ENCODE results near the gene CFAP45. TPM values are rescaled to one million over a fixed set of nuclear protein-coding genes. Genes with fewer than 3 reads are reported as not detected.

Gene CFAP45
- total and polyA plus RNA-seq, 3 donors from 2014 or later, result 13.0 to 59.6 (median 30.4) TPM

- no peak overlapping the region for H3K27ac ChIP-seq
- no peaks in the 10 kb centered on the region for H3K27me3 ChIP-seq
- H3K9me3 ChIP-seq, result no peaks in the 10 kb centered on the region
- peaks cover 27% of the 10 kb centered on the region for H3K4me1 ChIP-seq
- WGBS, 2 donors, result 72 to 85% methylated on average over 1 of the region's 1 CpG
- no peak for TF ChIP-seq POLR2A (IDR thresholded peaks at IDR 0.05)
- TF ChIP-seq, protein P1, sequence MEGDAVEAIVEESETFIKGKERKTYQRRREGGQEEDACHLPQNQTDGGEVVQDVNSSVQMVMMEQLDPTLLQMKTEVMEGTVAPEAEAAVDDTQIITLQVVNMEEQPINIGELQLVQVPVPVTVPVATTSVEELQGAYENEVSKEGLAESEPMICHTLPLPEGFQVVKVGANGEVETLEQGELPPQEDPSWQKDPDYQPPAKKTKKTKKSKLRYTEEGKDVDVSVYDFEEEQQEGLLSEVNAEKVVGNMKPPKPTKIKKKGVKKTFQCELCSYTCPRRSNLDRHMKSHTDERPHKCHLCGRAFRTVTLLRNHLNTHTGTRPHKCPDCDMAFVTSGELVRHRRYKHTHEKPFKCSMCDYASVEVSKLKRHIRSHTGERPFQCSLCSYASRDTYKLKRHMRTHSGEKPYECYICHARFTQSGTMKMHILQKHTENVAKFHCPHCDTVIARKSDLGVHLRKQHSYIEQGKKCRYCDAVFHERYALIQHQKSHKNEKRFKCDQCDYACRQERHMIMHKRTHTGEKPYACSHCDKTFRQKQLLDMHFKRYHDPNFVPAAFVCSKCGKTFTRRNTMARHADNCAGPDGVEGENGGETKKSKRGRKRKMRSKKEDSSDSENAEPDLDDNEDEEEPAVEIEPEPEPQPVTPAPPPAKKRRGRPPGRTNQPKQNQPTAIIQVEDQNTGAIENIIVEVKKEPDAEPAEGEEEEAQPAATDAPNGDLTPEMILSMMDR (IDR thresholded peaks at IDR 0.05), result no peak
- no peaks in the 10 kb centered on the region for H3K36me3 ChIP-seq (ENCODE audit: low read depth, missing control alignments)
- DNase-seq, result no peak
- no peak overlapping the region for H3K4me3 ChIP-seq
- intact Hi-C loops (cut with DNase I; ENCODE audit: low total_unique reads), result no loop called here
Measured at GRCh38 chr1:159921251-159921650, 21.3 kb upstream of the CFAP45 start.

DNA sequence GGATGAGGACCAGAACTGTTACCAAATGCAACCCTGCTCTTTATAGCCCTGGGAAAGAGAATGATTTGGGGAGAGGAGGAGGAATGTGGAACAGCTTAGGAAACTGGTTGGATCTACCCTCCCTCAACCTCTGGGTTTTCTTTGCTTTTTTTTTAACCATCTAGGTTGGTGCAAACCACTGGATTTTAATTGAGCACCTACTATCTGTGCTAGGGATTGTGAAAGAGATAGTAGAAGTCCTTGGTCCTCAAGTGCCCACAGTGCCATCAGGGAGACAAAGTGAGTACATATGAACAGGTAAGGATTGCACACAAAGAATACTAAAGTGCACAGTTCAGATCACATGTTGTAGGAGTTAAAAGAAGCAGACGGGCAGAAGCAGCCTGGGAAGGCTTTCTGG, 20.7 kb upstream of the CFAP45 start:
- TF ChIP-seq POLR2A (IDR thresholded peaks at IDR 0.05), result no peak
- TF ChIP-seq, protein P1 (IDR thresholded peaks at IDR 0.05), result no peak
- H3K27ac ChIP-seq, result no peak overlapping the region
- DNase-seq, result no peak
- intact Hi-C loops (cut with DNase I; ENCODE audit: low total_unique reads), result no loop called here
- H3K27me3 ChIP-seq, result no peaks in the 10 kb centered on the region
- no peaks in the 10 kb centered on the region for H3K9me3 ChIP-seq
- no peak overlapping the region for H3K4me3 ChIP-seq
- peaks cover 21% of the 10 kb centered on the region for H3K4me1 ChIP-seq
- no peaks in the 10 kb centered on the region for H3K36me3 ChIP-seq (ENCODE audit: low read depth, missing control alignments)
- 61 to 75% methylated on average over 1 of the region's 1 CpG for WGBS, 2 donors

- WGBS, 2 donors, result 95 to 100% methylated on average over 3 to 10 of the region's 10 CpGs
- intact Hi-C loops (cut with DNase I; ENCODE audit: low total_unique reads), result no loop called here
- H3K36me3 ChIP-seq (ENCODE audit: low read depth, missing control alignments), result no peaks in the 10 kb centered on the region
- peaks cover 21% of the 10 kb centered on the region for H3K4me1 ChIP-seq
- H3K9me3 ChIP-seq, result no peaks in the 10 kb centered on the region
- no peak for DNase-seq
- H3K27ac ChIP-seq, result no peak overlapping the region
- H3K27me3 ChIP-seq, result no peaks in the 10 kb centered on the region
- no peak overlapping the region for H3K4me3 ChIP-seq
- TF ChIP-seq POLR2A (IDR thresholded peaks at IDR 0.05), result no peak
- TF ChIP-seq, protein P1 (IDR thresholded peaks at IDR 0.05), result no peak
Measured at GRCh38 chr1:159920202-159920601, 20.2 kb upstream of the CFAP45 start.

- peaks cover 21% of the 10 kb centered on the region for H3K4me1 ChIP-seq
- TF ChIP-seq, protein P1 (IDR thresholded peaks at IDR 0.05), result no peak
- TF ChIP-seq POLR2A (IDR thresholded peaks at IDR 0.05), result no peak
- intact Hi-C loops (cut with DNase I; ENCODE audit: low total_unique reads), result no loop called here
- H3K36me3 ChIP-seq (ENCODE audit: low read depth, missing control alignments), result no peaks in the 10 kb centered on the region
- WGBS, 2 donors, result 98 to 100% methylated on average over 2 to 10 of the region's 10 CpGs
- H3K9me3 ChIP-seq, result no peaks in the 10 kb centered on the region
- H3K27ac ChIP-seq, result no peak overlapping the region
- H3K27me3 ChIP-seq, result no peaks in the 10 kb centered on the region
- DNase-seq, result no peak
- no peak overlapping the region for H3K4me3 ChIP-seq
Measured at GRCh38 chr1:159919236-159919865, 19.4 kb upstream of the CFAP45 start.
